ENCODE data around the gene EIF2A.

The EIF2A gene

DNA sequence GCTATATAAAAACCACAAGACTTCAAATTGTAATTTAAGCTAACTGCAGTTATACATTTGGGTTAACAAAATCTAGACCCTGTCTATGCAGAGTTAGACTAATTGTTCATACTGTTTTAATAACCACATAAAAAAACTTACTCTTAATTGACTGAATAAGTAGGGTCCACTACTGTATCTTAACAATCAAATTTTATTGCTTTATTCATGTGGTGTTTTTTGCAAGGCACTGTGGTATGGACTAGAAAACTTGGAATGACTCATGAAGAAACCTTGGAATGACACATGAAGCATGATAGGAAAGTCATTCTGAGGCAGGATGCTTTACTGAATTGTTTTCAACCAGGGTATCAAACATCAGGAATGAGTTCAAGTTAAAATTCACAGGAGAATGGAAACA is 2.5 kb upstream of the EIF2A start:
- no peak for DNase-seq

GRCh38 chr3:150544726-150545125 is 1.9 kb upstream of the EIF2A start:
- no peak for DNase-seq

DNA sequence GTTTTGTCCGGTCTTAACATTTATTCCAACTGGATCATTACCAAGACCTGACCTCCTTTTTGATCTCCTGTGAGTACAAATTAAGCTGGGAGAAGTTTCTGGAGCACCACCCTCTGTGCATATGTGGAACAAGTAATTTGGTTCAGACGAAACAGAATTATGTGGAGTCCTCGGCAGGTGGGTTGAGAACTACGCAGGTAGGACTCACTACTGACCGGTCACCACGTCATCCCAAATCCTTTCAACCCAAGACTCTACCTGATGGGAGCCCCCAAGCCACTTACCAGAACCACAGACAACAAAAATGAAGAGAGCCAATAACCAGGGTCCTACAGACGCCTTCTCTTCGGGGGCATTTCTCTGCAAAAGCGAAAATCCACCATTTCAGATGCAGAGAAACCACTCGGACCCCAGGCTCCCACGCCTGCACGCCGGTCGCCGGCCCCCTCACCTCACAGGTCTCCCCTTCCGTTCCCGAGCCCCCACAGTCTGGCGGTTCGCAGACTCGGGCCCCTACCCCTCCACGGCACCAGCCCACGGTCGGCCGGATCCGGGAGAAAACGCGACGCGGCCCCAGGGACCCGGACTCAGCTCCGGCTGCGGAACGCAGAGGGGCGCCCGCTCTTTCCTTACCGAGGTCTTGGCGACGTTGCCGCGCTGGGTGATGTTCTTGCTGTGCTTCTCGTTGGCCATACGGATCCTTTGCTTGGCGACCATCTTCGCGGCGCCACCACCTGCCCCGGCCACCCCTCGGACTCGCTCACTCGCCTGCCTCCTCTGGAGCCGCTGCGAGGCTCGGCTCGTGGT is 965 bp upstream of the EIF2A start:
- DNase-seq = peak; percentile 68

- DNase-seq = peak; percentile 35
Measured at GRCh38 chr3:150547045-150547741, 606 bp downstream of the EIF2A start.

- no peak for DNase-seq
Measured at GRCh38 chr3:150555859-150556436, 9.4 kb downstream of the EIF2A start.

DNA sequence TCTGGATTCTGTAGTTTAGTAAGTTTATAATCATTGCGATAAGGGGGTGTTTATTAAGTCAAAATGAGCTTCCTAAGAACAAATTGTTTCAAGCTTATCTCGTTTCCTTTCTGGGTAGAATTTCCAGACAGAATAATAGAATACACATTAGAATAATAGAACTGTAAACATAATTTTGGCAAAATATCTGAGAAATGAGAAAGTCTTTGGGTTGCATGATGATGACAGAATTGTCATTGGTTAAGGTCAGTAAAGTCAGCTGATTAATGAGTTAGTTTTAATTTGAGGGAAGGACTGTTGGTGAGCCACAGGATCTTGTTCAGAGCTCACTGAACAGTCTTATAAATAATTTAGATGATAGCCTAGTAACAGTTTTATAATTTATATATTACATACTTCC is 10.2 kb downstream of the EIF2A start:
- DNase-seq = no peak

GRCh38 chr3:150557725-150558124 is 11.1 kb downstream of the EIF2A start:
- no peak for DNase-seq

DNA sequence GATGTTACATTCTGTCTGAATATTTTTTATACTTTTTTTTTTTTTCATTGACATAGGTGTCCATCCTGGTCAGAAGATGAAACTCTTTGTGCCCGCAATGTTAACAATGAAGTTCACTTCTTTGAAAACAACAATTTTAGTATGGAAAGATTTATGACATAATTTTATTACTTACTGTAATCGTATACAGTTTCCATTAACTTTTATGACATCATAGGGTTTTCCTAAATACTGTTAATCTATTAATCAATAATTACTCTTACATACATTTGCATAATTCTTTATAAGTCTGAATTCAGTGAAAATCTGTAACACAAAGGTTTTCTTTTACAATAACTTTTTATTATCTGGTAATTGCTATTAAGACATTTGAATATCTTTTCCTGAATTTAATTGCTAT is 17.7 kb downstream of the EIF2A start:
- no peak for DNase-seq

DNA sequence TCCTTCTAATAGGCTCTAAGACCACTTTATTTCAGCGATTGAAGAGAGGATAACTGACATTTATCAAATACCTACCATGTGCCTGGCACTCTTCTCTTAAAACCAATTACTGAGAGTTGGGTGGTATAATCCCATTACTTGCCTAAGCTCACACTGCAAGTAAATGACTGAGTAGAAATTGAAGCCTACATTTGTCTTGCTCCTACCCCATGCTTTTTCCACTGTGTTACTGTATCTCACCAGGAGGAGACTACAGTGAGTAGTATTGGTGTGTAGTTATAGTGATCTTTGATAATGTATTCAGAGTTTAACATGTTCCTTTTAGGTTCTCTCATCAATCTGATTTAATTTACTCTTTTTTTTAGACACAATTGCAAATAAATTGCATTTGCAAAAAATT is 20.7 kb downstream of the EIF2A start:
- peak; percentile 97 for DNase-seq

GRCh38 chr3:150577855-150578254 is 31.3 kb downstream of the EIF2A start:
- DNase-seq = peak; percentile 16

- DNase-seq = no peak
Measured at GRCh38 chr3:150581174-150581573, 34.6 kb downstream of the EIF2A start.

DNA sequence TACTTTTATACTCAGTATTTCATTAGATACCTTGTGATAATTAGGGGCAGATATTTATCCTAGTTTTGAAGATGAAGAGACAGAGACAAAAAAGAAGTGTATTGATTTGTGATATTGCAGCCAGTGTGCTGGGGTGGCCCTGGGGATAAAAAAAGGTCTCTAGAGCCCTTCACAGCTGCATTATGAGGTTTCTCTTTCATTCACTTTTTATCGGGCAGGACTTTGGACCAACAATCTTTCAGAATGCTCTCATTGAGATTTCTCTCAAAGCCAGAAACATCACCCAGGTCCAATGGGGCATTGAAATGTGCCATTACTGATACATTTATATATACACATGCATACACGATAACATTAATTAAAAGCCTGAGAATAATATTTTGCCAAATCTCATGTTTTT is 36.0 kb downstream of the EIF2A start:
- DNase-seq = no peak

DNA sequence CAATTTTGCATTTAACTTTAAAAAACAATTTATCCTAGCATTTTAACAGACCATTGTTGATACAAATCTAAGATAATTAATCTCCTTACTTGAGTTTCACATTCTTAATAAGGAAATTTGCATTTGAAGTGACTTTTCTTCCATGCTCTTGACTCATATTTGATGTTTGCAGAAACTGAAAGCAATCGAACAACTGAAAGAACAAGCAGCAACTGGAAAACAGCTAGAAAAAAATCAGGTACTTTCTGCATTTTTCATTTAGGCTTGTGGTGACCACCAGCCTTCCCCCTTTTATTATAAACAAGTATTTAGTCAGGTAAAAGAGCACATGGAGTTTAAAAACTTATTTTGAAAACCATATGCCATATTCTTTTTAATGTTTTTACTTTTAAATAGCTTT is 36.4 kb downstream of the EIF2A start:
- no peak for DNase-seq

- peak; percentile 28 for DNase-seq
Measured at GRCh38 chr3:150588027-150588830, 41.6 kb downstream of the EIF2A start.

DNA sequence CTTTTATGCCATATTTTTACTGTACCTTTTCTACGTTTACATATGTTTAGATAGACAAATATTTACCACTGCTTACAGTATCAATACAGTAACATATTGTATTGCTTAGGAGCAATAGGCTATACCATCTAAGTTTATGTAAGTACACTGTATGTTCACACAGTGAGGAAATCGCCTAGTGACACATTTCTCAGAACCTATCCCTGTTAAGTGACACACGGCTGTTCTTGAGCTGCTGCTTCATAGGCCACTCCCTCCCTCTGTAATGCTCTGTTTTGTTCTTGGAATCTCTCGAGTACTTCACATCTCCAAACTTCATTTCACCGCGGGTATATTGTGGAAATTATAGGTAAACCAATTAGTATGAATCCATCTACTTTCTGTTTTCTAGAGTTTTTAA is 43.2 kb downstream of the EIF2A start:
- DNase-seq = peak; percentile 20

DNA sequence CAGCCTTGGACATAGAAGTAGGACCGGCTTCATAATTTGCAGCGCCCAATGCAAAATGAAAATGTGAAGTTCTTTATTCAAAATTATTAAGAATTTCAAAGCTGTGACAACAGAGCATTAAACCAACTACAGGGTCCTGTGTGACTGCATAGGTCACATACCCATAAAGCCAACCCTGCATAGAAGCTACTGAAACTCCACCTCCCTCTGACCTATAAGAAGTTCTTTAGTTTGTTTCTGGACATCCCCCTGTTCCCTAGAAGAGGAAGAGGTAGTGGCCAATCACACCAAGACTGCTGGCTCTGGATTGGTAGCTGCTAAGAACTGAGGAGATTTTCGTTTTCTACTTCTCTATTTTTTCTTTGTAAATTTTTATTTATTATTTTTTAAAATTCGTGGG is 47.6 kb downstream of the EIF2A start:
- no peak for DNase-seq

DNA sequence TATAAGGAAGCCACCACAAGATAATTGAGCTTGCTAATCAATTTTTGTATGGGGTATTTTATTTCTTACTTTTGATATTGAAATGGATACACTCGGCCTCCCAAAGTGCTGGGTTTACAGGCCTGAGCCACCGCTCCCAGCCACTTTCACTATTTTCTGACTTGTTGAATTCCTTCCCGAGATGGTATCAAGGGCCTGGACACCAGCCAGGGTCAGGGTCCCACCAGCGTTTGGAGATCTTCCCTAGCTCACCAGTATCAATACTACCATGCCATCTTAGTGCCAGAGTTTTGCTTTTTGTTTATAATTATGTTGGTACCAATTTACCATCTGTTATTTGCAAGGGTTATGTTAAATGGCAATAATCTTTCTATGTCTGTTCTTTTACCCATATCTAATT is 51.1 kb downstream of the EIF2A start:
- DNase-seq = no peak

GRCh38 chr3:150599611-150600297 is 53.2 kb downstream of the EIF2A start:
- no peak for DNase-seq

DNA sequence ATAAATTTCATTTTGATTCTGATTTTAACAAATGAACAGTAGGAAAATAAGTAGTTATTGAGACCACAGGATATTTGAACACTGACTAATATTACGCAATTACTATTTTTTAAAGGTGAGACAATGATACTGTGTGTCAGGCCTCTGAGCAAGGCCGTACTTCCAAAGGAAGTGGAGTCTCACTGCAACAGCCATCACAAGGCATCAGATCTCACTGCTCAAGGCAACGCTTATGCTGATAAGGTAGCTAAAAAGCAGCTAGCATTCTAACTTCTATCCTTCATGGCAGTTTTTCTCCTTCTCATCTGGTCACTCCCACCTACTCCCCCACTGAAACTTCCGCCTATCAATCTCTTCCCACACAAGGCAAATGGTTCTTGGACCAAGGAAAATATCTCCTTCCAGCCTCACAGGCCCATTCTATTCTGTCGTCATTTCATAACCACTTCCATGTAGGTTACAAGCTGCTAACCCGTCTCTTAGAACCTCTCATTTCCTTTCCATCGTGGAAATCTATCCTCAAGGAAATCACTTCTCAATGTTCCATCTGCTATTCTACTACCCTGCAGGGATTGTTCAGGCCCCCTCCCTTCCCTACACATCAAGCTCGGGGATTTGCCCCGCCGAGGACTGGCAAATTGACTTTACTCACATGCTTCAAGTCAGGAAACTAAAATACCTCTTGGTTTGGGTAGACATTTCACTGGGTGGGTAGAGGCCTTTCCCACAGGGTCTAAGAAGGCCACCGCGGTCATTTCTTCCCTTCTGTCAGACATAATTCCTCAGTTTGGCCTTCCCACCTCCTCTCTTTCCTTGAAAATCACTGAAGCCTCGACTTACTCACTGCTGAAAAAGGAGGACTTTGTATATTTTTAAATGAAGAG is 54.3 kb downstream of the EIF2A start:
- DNase-seq = peak; percentile 52

GRCh38 chr3:150602426-150603152 is 56.0 kb downstream of the EIF2A start:
- DNase-seq = peak; percentile 25

Data from NCI-H82 (cell line).